ENCODE data around the gene RUVBL1. TPM values are rescaled to one million over a fixed set of nuclear protein-coding genes. Genes with fewer than 3 reads are reported as not detected.

The RUVBL1 gene
- total and polyA plus RNA-seq, 10 of the 15 experiments (the other 5 are each of a cell fraction or from before 2014, with no cell fraction given): 15.2 to 142 (median 84.2) TPM

DNA sequence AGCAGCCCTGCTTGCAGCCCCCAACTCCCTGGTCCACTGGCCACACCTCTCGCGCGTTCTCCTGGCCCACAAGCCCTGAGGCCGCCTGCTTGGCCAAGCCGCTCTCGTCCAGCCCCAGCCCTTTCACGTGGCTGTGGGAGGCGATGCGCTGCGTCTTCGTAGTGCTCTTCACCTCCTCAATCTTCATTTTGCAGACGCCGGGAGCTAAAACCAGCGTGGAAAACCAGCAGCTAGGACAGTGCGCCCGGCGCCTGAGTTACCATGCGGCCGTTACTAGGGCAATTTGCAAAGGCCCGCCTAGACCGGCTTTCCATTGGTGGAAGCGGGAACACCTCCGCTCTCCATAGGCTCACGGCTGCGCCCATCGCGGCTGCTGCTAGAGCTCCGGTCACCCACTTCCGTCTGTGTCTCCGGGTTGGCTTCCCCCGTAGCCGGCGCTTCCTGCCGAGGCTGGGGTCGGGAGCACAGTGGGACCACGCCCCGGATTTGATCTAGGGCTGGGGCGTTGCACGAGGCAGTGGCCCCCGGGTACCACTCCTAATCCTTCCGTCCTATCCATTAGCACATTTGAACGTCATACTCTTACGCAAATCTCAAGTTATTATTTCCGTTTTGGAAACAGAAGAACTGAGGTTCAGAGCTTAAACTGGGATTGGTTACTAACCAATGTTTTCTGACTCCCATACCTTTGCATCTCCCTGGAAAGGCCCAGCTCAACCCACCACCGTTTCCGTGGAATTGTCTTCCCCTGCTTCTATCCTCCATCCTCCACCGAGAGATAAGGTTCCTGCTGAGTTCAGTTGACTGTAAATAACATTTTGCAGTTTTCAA is at the start of gene RUVBL1 (continued):
- TF ChIP-seq EED (IDR thresholded peaks at IDR 0.05; ENCODE audit: low read depth): no peak
- TF ChIP-seq SMAD5 (IDR thresholded peaks at IDR 0.05; ENCODE audit: low read depth): peak; percentile 43; the same call in 1 of the 2 replicates
- no peak for TF ChIP-seq NFXL1 (IDR thresholded peaks at IDR 0.05; ENCODE audit: borderline replicate concordance)
- TF ChIP-seq IKZF1 (conservative IDR thresholded peaks at IDR 0.05): peak; percentile 86
- TF ChIP-seq SMARCA5 (IDR thresholded peaks at IDR 0.05): 0 out of 2 replicates have a peak, but pooled peaks have one; percentile 26
- peak; percentile 74 for TF ChIP-seq POLR2AphosphoS5 (IDR thresholded peaks at IDR 0.05; ENCODE audit: low read length)
- no peak for TF ChIP-seq ZNF217 (IDR thresholded peaks at IDR 0.05)
- TF ChIP-seq, protein P1, sequence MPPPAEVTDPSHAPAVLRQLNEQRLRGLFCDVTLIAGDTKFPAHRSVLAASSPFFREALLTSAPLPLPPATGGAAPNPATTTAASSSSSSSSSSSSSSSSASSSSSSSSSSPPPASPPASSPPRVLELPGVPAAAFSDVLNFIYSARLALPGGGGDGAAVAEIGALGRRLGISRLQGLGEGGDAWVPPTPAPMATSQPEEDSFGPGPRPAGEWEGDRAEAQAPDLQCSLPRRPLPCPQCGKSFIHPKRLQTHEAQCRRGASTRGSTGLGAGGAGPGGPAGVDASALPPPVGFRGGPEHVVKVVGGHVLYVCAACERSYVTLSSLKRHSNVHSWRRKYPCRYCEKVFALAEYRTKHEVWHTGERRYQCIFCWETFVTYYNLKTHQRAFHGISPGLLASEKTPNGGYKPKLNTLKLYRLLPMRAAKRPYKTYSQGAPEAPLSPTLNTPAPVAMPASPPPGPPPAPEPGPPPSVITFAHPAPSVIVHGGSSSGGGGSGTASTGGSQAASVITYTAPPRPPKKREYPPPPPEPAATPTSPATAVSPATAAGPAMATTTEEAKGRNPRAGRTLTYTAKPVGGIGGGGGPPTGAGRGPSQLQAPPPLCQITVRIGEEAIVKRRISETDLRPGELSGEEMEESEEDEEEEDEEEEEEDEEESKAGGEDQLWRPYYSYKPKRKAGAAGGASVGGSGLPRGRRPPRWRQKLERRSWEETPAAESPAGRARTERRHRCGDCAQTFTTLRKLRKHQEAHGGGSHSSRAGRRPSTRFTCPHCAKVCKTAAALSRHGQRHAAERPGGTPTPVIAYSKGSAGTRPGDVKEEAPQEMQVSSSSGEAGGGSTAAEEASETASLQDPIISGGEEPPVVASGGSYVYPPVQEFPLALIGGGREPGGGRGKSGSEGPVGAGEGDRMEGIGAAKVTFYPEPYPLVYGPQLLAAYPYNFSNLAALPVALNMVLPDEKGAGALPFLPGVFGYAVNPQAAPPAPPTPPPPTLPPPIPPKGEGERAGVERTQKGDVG (CRISPR knock-in tag; IDR thresholded peaks at IDR 0.05): no peak
- no peak for TF ChIP-seq EZH2 (IDR thresholded peaks at IDR 0.05; ENCODE audit: borderline replicate concordance, control insufficient read depth, low read depth, low read length)
- TF ChIP-seq MTA2 (IDR thresholded peaks at IDR 0.05; ENCODE audit: low read depth): peak; percentile 88
- no peak; a peak in 1 of 4 replicates for TF ChIP-seq ETV6 (conservative IDR thresholded peaks at IDR 0.05 in 1 of 2, IDR thresholded peaks at IDR 0.05 in 1 of 2; ENCODE audit: borderline replicate concordance in 1 of 2, low read depth in 1 of 2)
- TF ChIP-seq FOXK2 (IDR thresholded peaks at IDR 0.05): peak; percentile 25; the same call in 1 of the 2 replicates
- TF ChIP-seq GABPA (IDR thresholded peaks at IDR 0.05; ENCODE audit: low read depth): peak; percentile 100
- peak; percentile 87 for TF ChIP-seq HCFC1 (IDR thresholded peaks at IDR 0.05; ENCODE audit: low read length)
- TF ChIP-seq ZNF622 (IDR thresholded peaks at IDR 0.05): no peak
- TF ChIP-seq ASH2L (IDR thresholded peaks at IDR 0.05; ENCODE audit: borderline replicate concordance, low read depth): no peak
- no peak for TF ChIP-seq PAX8 (IDR thresholded peaks at IDR 0.05)
- peak; percentile 63 to 84; a peak in 3 of 4 replicates for TF ChIP-seq BHLHE40 (IDR thresholded peaks at IDR 0.05; ENCODE audit: borderline replicate concordance in 1 of 2, low read depth in 2 of 2, low read length in 1 of 2)
- TF ChIP-seq HDAC6 (IDR thresholded peaks at IDR 0.05; ENCODE audit: unreplicated experiment): no peak
- peak; percentile 72 for TF ChIP-seq RELA (IDR thresholded peaks at IDR 0.05; ENCODE audit: borderline replicate concordance, partially characterized antibody)
- TF ChIP-seq NFYB (IDR thresholded peaks at IDR 0.05; ENCODE audit: insufficient read depth, low read depth, low read length): peak; percentile 94
- TF ChIP-seq, protein P2, sequence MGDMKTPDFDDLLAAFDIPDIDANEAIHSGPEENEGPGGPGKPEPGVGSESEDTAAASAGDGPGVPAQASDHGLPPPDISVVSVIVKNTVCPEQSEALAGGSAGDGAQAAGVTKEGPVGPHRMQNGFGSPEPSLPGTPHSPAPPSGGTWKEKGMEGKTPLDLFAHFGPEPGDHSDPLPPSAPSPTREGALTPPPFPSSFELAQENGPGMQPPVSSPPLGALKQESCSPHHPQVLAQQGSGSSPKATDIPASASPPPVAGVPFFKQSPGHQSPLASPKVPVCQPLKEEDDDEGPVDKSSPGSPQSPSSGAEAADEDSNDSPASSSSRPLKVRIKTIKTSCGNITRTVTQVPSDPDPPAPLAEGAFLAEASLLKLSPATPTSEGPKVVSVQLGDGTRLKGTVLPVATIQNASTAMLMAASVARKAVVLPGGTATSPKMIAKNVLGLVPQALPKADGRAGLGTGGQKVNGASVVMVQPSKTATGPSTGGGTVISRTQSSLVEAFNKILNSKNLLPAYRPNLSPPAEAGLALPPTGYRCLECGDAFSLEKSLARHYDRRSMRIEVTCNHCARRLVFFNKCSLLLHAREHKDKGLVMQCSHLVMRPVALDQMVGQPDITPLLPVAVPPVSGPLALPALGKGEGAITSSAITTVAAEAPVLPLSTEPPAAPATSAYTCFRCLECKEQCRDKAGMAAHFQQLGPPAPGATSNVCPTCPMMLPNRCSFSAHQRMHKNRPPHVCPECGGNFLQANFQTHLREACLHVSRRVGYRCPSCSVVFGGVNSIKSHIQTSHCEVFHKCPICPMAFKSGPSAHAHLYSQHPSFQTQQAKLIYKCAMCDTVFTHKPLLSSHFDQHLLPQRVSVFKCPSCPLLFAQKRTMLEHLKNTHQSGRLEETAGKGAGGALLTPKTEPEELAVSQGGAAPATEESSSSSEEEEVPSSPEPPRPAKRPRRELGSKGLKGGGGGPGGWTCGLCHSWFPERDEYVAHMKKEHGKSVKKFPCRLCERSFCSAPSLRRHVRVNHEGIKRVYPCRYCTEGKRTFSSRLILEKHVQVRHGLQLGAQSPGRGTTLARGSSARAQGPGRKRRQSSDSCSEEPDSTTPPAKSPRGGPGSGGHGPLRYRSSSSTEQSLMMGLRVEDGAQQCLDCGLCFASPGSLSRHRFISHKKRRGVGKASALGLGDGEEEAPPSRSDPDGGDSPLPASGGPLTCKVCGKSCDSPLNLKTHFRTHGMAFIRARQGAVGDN (IDR thresholded peaks at IDR 0.05): peak; percentile 86
- TF ChIP-seq ZNF274 (IDR thresholded peaks at IDR 0.05; ENCODE audit: insufficient read depth, insufficient read length): no peak
- TF ChIP-seq GATAD2B (conservative IDR thresholded peaks at IDR 0.05; ENCODE audit: low read depth): no peak
